Neuronal stem cell (in vitro differentiated cells): ENCODE data around the gene HAUS5.

Experiments
- DNase-seq: peaks from one replicate; pipeline ENCODE4 v3.0.0-alpha.2; 2013; ENCODE audit warnings: low spot score
- H2AFZ ChIP-seq: one replicate; pipeline ENCODE4 v1.6.1; 2013; ENCODE audit warnings: mild to moderate bottlenecking, low read length, inconsistent platforms
- H2AK5ac ChIP-seq: 2 replicates; pipeline ENCODE4 v1.6.1; 2013; ENCODE audit warnings: low read depth, mild to moderate bottlenecking, inconsistent platforms, low read length, moderate library complexity, mixed read lengths
- H2BK120ac ChIP-seq: 2 replicates; pipeline ENCODE4 v1.6.1; 2013; ENCODE audit warnings: low read depth, mild to moderate bottlenecking, inconsistent platforms, low read length, moderate library complexity, mixed read lengths
- H2BK12ac ChIP-seq: one replicate; pipeline ENCODE4 v1.6.1; 2013; ENCODE audit warnings: low read length, inconsistent platforms
- H2BK15ac ChIP-seq: 2 replicates; pipeline ENCODE4 v1.6.1; 2013; ENCODE audit warnings: mild to moderate bottlenecking, low read length, inconsistent platforms, mixed read lengths
- H2BK5ac ChIP-seq: one replicate; pipeline ENCODE4 v1.6.1; 2013; ENCODE audit warnings: inconsistent platforms, mild to moderate bottlenecking, low read length, moderate library complexity
- H3K14ac ChIP-seq: one replicate; pipeline ENCODE4 v1.6.1; 2013; ENCODE audit warnings: low read length, inconsistent platforms
- H3K18ac ChIP-seq: 2 replicates; pipeline ENCODE4 v1.6.1; 2013; ENCODE audit warnings: low read length, inconsistent platforms
- H3K23ac ChIP-seq: 2 replicates; pipeline ENCODE4 v1.6.1; 2013; ENCODE audit warnings: low read depth, mild to moderate bottlenecking, mixed read lengths, low read length, inconsistent platforms; ENCODE audit not compliant: poor library complexity
- H3K27ac ChIP-seq: replicated peaks from 3 replicates; pipeline ENCODE4 v1.5.1; 2013; ENCODE audit warnings: low read length, inconsistent platforms
- H3K27me3 ChIP-seq, 3 experiments: 2 replicates each; pipeline ENCODE4 v1.6.1; 2013; ENCODE audit warnings: low read length in 3 of 3, mild to moderate bottlenecking in 2 of 3, inconsistent platforms in 1 of 3, low read depth in 1 of 3, mixed read lengths in 1 of 3, moderate library complexity in 1 of 3; ENCODE audit not compliant: control insufficient read depth in 3 of 3, insufficient read depth in 3 of 3
- H3K36me3 ChIP-seq, 2 donors: replicated peaks in 1 of 2; 2 replicates each; pipeline ENCODE4 v1.6.1; 2013; ENCODE audit warnings: low read length in 2 of 2; ENCODE audit not compliant: control insufficient read depth in 2 of 2, insufficient read depth in 2 of 2
- H3K4ac ChIP-seq: 2 replicates; pipeline ENCODE4 v1.6.1; 2013; ENCODE audit warnings: inconsistent platforms, mild to moderate bottlenecking, low read length, moderate library complexity
- H3K4me1 ChIP-seq, 2 donors: 1 replicate in 1 of 2; 2 replicates in 1 of 2; pipeline ENCODE4 v1.6.1; 2013; ENCODE audit warnings: low read length in 2 of 2, low read depth in 1 of 2; ENCODE audit not compliant: control insufficient read depth in 2 of 2, insufficient read depth in 1 of 2
- H3K4me2 ChIP-seq: one replicate; pipeline ENCODE4 v1.6.1; 2013; ENCODE audit warnings: mild to moderate bottlenecking, low read length, inconsistent platforms; ENCODE audit not compliant: insufficient read depth, poor library complexity, severe bottlenecking
- H3K4me3 ChIP-seq, 2 donors: 2 replicates each; pipeline ENCODE4 v1.5.1; 2013; ENCODE audit warnings: low read length in 2 of 2, mild to moderate bottlenecking in 2 of 2, inconsistent platforms in 1 of 2, moderate library complexity in 1 of 2
- H3K79me1 ChIP-seq: one replicate; pipeline ENCODE4 v1.6.1; 2013; ENCODE audit warnings: low read depth, mild to moderate bottlenecking, inconsistent platforms, low read length, moderate library complexity
- H3K9ac ChIP-seq: one replicate; pipeline ENCODE4 v1.6.1; 2013; ENCODE audit warnings: mild to moderate bottlenecking, low read depth, low read length, inconsistent platforms; ENCODE audit not compliant: poor library complexity
- H3K9me3 ChIP-seq, 2 donors: replicated peaks in 1 of 2; 2 replicates each; pipeline versions ENCODE3 to v1.6.1; 2013; ENCODE audit warnings: low read length in 2 of 2, mild to moderate bottlenecking in 2 of 2, inconsistent platforms in 1 of 2, low read depth in 1 of 2, mixed read lengths in 1 of 2, moderate library complexity in 1 of 2; ENCODE audit not compliant: control insufficient read depth in 2 of 2, insufficient read depth in 1 of 2
- H4K8ac ChIP-seq: one replicate; pipeline ENCODE4 v1.6.1; 2013; ENCODE audit warnings: low read depth, mild to moderate bottlenecking, inconsistent platforms, low read length, moderate library complexity
- H4K91ac ChIP-seq: one replicate; pipeline ENCODE4 v1.6.1; 2013; ENCODE audit warnings: low read length, low read depth, mild to moderate bottlenecking, inconsistent platforms; ENCODE audit not compliant: poor library complexity
- WGBS, 2 donors: extraction: QIAGEN DNeasy Blood & Tissue Kit; methylation state at CpG; one replicate each; pipeline ENCODE4 v1.1.7; 2013; ENCODE audit warnings: missing lambda C conversion rate in 2 of 2, mixed read lengths in 1 of 2; ENCODE audit not compliant: insufficient read length in 2 of 2, insufficient replicate concordance in 1 of 2; ENCODE audit errors: extremely low coverage in 2 of 2; 5-methylcytosine and 5-hydroxymethylcytosine counted together

Gene HAUS5

DNA sequence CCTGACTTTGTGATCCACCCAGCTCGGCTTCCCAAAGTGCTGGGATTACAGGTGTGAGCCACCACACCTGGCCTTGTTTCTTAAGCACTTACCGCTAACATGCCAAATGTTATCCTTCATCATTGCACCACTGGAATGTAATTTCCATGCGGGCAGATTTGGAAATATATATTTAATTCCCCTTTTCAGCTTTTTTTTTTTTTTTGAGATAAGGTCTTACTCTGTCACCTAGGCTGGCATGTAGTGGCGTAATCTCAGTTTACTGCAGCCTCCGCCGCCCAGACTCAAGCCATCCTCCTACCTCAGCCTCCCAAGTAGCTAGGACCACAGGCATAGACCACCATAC, 49.4 kb downstream of the HAUS5 start:
- WGBS, 2 donors = no CpG with 5 or more reads among the region's 6 CpGs
- Histone ChIP-seq H3K23ac (no peak overlapping the region), H3K27ac (no peak overlapping the region), H2AFZ (no peak overlapping the region), H3K4ac (no peak overlapping the region), H3K14ac (no peak overlapping the region), H3K36me3 (peaks cover 15 to 67% of the 10 kb centered on the region in 2 donors), H2BK15ac (no peak overlapping the region), H2BK120ac (no peak overlapping the region), H3K9ac (no peak overlapping the region), H3K4me2 (no peak overlapping the region), H3K79me1 (no peaks in the 10 kb centered on the region), H3K18ac (no peak overlapping the region), H3K4me3 (no peak overlapping the region), H2BK5ac (no peak overlapping the region), H4K91ac (no peak overlapping the region), H3K9me3 (no peaks in the 10 kb centered on the region), H4K8ac (no peak overlapping the region), H2AK5ac (no peak overlapping the region), H3K27me3 (no peaks in the 10 kb centered on the region), H2BK12ac (no peak overlapping the region), H3K4me1 (no peaks in the 10 kb centered on the region)
- DNase-seq = no peak

GRCh38 chr19:35663981-35664380, 51.4 kb downstream of the HAUS5 start:
- Histone ChIP-seq H3K4ac (no peak overlapping the region), H4K8ac (no peak overlapping the region), H3K4me2 (no peak overlapping the region), H2AFZ (no peak overlapping the region), H3K27me3 (no peaks in the 10 kb centered on the region), H2BK120ac (no peak overlapping the region), H3K9me3 (no peaks in the 10 kb centered on the region), H3K27ac (no peak overlapping the region), H3K23ac (no peak overlapping the region), H2BK12ac (no peak overlapping the region), H3K79me1 (no peaks in the 10 kb centered on the region), H3K4me3 (no peak overlapping the region), H3K4me1 (no peaks in the 10 kb centered on the region), H4K91ac (no peak overlapping the region), H2BK5ac (no peak overlapping the region), H2AK5ac (no peak overlapping the region), H3K18ac (no peak overlapping the region), H3K36me3 (peaks cover 3 to 46% of the 10 kb centered on the region in 2 donors), H3K9ac (no peak overlapping the region), H3K14ac (no peak overlapping the region), H2BK15ac (no peak overlapping the region)
- no peak for DNase-seq
- no CpG with 5 or more reads among the region's 3 CpGs for WGBS, 2 donors

GRCh38 chr19:35665157-35665556, 52.6 kb downstream of the HAUS5 start:
- Histone ChIP-seq H3K27ac (no peak overlapping the region), H4K91ac (no peak overlapping the region), H3K36me3 (peaks cover 0 to 35% of the 10 kb centered on the region in 2 donors), H2AK5ac (no peak overlapping the region), H3K79me1 (no peaks in the 10 kb centered on the region), H2BK12ac (peak overlapping the region; percentile 41), H3K23ac (no peak overlapping the region), H3K14ac (peak overlapping the region; percentile 4), H2AFZ (no peak overlapping the region), H3K9ac (no peak overlapping the region), H3K18ac (no peak overlapping the region), H4K8ac (peak overlapping the region; percentile 4), H3K4me3 (no peak overlapping the region), H2BK15ac (no peak overlapping the region), H2BK120ac (no peak overlapping the region), H3K4me2 (no peak overlapping the region), H3K9me3 (no peaks in the 10 kb centered on the region), H3K4ac (no peak overlapping the region), H3K27me3 (no peaks in the 10 kb centered on the region), H2BK5ac (peak overlapping the region; percentile 0), H3K4me1 (no peaks in the 10 kb centered on the region)
- no peak for DNase-seq
- no CpG with 5 or more reads among the region's 24 CpGs for WGBS, 2 donors

GRCh38 chr19:35665604-35666003, 53.1 kb downstream of the HAUS5 start:
- Histone ChIP-seq H3K9me3 (no peaks in the 10 kb centered on the region), H3K4me2 (no peak overlapping the region), H4K91ac (no peak overlapping the region), H2BK12ac (no peak overlapping the region), H3K4me1 (no peaks in the 10 kb centered on the region), H2BK15ac (no peak overlapping the region), H3K4ac (no peak overlapping the region), H2AFZ (no peak overlapping the region), H3K18ac (peak overlapping the region; percentile 52), H3K23ac (no peak overlapping the region), H2BK5ac (no peak overlapping the region), H3K14ac (no peak overlapping the region), H2BK120ac (no peak overlapping the region), H3K27ac (no peak overlapping the region), H3K36me3 (peaks cover 0 to 32% of the 10 kb centered on the region in 2 donors), H3K4me3 (no peak overlapping the region), H3K27me3 (no peaks in the 10 kb centered on the region), H3K79me1 (no peaks in the 10 kb centered on the region), H4K8ac (peak overlapping the region; percentile 4), H3K9ac (no peak overlapping the region), H2AK5ac (peak overlapping the region; percentile 52)
- DNase-seq = no peak
- no CpG with 5 or more reads among the region's 7 CpGs for WGBS, 2 donors
